PC-3 (cell line): ENCODE data around the gene KAZN.

Source experiments
- CTCF ChIP-seq: fragments of 300-600 bp; sonication (generic); conservative IDR thresholded peaks from 2 replicates; pipeline ENCODE4 v1.5.1; 2017; ENCODE audit warnings: antibody characterized with exemption, low read depth, mild to moderate bottlenecking, low read length
- EZH2 ChIP-seq: fragments of 300-600 bp; sonication (generic); IDR thresholded peaks from one replicate; pipeline ENCODE4 v1.6.1; 2017; ENCODE audit warnings: antibody characterized with exemption, mild to moderate bottlenecking, low read length; ENCODE audit not compliant: unreplicated experiment

DNA sequence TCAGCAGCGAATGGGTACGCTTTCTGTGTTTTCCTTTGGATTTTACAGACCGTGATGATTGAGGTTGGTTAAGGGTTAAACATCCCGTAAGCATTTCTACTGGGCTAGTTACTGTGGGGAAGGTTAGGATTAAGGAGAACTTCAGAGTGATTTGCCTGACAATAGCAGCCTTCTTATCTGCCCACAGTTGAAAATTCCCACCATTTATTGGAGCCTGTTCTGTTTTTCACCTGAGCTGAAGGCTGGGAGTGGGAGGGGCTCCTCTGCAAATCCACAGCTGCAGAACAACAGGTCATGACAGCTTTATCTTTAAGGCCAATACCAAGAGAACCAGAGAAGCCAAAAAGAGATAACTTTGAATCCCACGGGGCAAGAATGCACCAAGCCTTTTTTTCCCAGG lies 168.6 kb downstream of the KAZN start:
- TF ChIP-seq CTCF (no peak), EZH2 (no peak)
